Measurements from ENCODE around the gene ANKRD62.
"Not testable (repeated sequence)": the region's sequence is repeated elsewhere in the genome, so short reads cannot be mapped to it uniquely, and the experiment has no call there.

The ANKRD62 gene

GRCh38 chr18:12066910-12067511, 26.6 kb upstream of the ANKRD62 start:
- no peak for DNase-seq (ENCODE audit: low spot score)

GRCh38 chr18:12067671-12068070, 26.0 kb upstream of the ANKRD62 start:
- DNase-seq (ENCODE audit: low spot score): no peak

GRCh38 chr18:12068316-12068949, 25.2 kb upstream of the ANKRD62 start:
- DNase-seq (ENCODE audit: low spot score): not testable (repeated sequence)

- DNase-seq (ENCODE audit: low spot score): no peak
Measured at GRCh38 chr18:12068950-12069320, 24.7 kb upstream of the ANKRD62 start.

- DNase-seq (ENCODE audit: low spot score): not testable (repeated sequence)
Measured at GRCh38 chr18:12071066-12071465, 22.6 kb upstream of the ANKRD62 start.

- DNase-seq (ENCODE audit: low spot score): no peak
Measured at GRCh38 chr18:12072996-12073395, 20.6 kb upstream of the ANKRD62 start.

- no peak for DNase-seq (ENCODE audit: low spot score)
Measured at GRCh38 chr18:12074736-12075135, 18.9 kb upstream of the ANKRD62 start.

- no peak for DNase-seq (ENCODE audit: low spot score)
Measured at GRCh38 chr18:12076424-12077140, 17.1 kb upstream of the ANKRD62 start.

GRCh38 chr18:12077994-12078393, 15.6 kb upstream of the ANKRD62 start:
- DNase-seq (ENCODE audit: low spot score): not testable (repeated sequence)

GRCh38 chr18:12079491-12080237, 14.0 kb upstream of the ANKRD62 start:
- no peak for DNase-seq (ENCODE audit: low spot score)

- DNase-seq (ENCODE audit: low spot score): no peak
Measured at GRCh38 chr18:12085136-12085535, 8.5 kb upstream of the ANKRD62 start.

- no peak for DNase-seq (ENCODE audit: low spot score)
Measured at GRCh38 chr18:12085786-12086185, 7.9 kb upstream of the ANKRD62 start.

- DNase-seq (ENCODE audit: low spot score): peak; percentile 32
Measured at GRCh38 chr18:12086249-12086648, 7.4 kb upstream of the ANKRD62 start.

GRCh38 chr18:12086677-12087470, 6.8 kb upstream of the ANKRD62 start:
- DNase-seq (ENCODE audit: low spot score): no peak

- no peak for DNase-seq (ENCODE audit: low spot score)
Measured at GRCh38 chr18:12087471-12088025, 6.1 kb upstream of the ANKRD62 start.

- DNase-seq (ENCODE audit: low spot score): no peak
Measured at GRCh38 chr18:12088096-12088495, 5.5 kb upstream of the ANKRD62 start.

GRCh38 chr18:12088731-12089375, 4.8 kb upstream of the ANKRD62 start:
- no peak for DNase-seq (ENCODE audit: low spot score)

- no peak for DNase-seq (ENCODE audit: low spot score)
Measured at GRCh38 chr18:12091538-12092141, 2.0 kb upstream of the ANKRD62 start.

GRCh38 chr18:12092398-12093229, 1.0 kb upstream of the ANKRD62 start:
- peak; percentile 77 for DNase-seq (ENCODE audit: low spot score)

GRCh38 chr18:12098374-12098773, 4.7 kb downstream of the ANKRD62 start:
- DNase-seq (ENCODE audit: low spot score): no peak
